ENCODE data around the gene CTSL. TPM values are rescaled to one million over a fixed set of nuclear protein-coding genes. Genes with fewer than 3 reads are reported as not detected.

Gene CTSL
- total and polyA plus RNA-seq, 11 donors, result 86.6 to 382 (median 130) TPM

DNA sequence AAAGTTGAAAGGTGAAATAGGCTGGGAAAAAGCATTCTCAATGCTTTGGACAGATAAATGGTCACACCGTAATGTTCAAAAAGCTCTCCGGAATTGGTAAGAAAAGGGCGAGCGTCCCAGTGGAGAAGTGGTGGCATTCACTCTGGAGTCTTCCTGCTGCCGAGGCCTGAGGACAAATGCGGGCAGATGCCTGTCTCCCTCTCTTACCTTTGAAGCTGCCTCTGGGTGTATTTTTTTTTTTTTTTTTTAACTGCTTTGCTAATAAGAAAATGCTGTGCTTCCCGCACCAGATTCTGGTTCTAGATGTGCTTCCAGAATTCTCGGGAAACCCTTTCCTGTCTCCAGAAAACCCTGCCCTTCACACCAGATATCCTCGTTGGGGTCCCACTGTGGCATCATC, 24.4 kb upstream of the CTSL start:
- Histone ChIP-seq H3K4me3 (no peak overlapping the region), H3K27ac (no peak overlapping the region), H3K27me3 (no peaks in the 10 kb centered on the region), H3K4me1 (no peaks in the 10 kb centered on the region), H3K36me3 (peaks cover 0 to 17% (median 0%) of the 10 kb centered on the region in 9 donors), H3K9me3 (no peaks in the 10 kb centered on the region)
- intact Hi-C loops (cut with DNase I), result loop anchor here in 1 of 10 donors (10.0 kb wide), 1 partner anchor 53 kb away; no protein-coding TSS in a partner anchor
- WGBS, 4 donors, result 86 to 89% (median 87%) methylated on average over 9 of the region's 9 CpGs
- TF ChIP-seq, protein P1, sequence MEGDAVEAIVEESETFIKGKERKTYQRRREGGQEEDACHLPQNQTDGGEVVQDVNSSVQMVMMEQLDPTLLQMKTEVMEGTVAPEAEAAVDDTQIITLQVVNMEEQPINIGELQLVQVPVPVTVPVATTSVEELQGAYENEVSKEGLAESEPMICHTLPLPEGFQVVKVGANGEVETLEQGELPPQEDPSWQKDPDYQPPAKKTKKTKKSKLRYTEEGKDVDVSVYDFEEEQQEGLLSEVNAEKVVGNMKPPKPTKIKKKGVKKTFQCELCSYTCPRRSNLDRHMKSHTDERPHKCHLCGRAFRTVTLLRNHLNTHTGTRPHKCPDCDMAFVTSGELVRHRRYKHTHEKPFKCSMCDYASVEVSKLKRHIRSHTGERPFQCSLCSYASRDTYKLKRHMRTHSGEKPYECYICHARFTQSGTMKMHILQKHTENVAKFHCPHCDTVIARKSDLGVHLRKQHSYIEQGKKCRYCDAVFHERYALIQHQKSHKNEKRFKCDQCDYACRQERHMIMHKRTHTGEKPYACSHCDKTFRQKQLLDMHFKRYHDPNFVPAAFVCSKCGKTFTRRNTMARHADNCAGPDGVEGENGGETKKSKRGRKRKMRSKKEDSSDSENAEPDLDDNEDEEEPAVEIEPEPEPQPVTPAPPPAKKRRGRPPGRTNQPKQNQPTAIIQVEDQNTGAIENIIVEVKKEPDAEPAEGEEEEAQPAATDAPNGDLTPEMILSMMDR (IDR thresholded peaks at IDR 0.05), result no peak
- TF ChIP-seq POLR2A (IDR thresholded peaks at IDR 0.05), result no peak
- no peak for ATAC-seq
- no peak for DNase-seq

DNA sequence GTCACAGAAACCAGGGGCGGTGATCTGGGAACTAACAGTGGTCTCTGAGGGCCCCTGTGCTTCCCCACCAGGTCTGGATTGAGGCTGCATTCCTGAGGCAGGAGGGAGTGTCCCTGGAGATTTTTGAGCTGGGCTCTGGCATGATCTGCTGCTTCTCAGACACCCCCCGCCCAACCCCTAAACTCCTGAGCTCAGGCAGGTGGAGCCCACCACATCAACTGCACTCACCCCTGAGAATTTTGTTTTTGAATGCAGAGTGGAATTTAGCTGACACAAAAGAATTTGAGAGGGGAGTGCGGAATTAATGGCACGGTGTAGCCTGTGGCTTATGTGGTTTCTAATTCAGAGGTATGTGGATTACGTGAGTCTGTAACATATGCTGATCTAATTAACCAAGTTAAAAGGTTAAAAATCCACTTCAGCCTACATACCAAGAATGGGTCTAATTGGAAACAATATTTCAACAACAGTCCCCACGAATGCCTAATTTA, 23.9 kb upstream of the CTSL start:
- Histone ChIP-seq H3K9me3 (no peaks in the 10 kb centered on the region), H3K27ac (no peak overlapping the region), H3K36me3 (peaks cover 0 to 22% (median 0%) of the 10 kb centered on the region in 9 donors), H3K4me1 (no peaks in the 10 kb centered on the region), H3K27me3 (no peaks in the 10 kb centered on the region), H3K4me3 (no peak overlapping the region)
- 79 to 84% (median 82%) methylated on average over 6 of the region's 6 CpGs for WGBS, 4 donors
- no peak for TF ChIP-seq POLR2A (IDR thresholded peaks at IDR 0.05)
- TF ChIP-seq, protein P1 (IDR thresholded peaks at IDR 0.05), result no peak
- no peak for ATAC-seq
- intact Hi-C loops (cut with DNase I), result loop anchor here in 1 of 10 donors (10.0 kb wide), 1 partner anchor 53 kb away; no protein-coding TSS in a partner anchor
- DNase-seq, result no peak

DNA sequence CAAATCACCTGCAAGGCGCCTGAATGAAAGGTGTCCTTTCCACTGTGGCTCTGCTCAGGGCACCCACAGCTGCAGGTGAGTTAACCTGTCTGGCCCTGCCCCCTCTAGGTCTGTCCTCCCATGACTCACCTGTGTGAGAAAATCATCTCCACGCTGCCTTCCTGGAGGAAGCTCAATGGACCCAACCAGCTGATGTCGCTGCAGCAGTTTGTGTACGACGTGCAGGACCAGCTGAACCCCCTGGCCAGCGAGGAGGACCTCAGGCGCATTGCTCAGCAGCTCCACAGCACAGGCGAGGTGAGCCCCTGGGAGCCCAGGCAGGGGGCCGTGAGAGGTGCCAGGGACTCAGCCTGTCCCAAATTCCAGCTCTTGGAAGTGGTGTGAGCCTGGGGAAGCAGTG, 23.0 kb upstream of the CTSL start:
- intact Hi-C loops (cut with DNase I), result loop anchor here in 1 of 10 donors (10.0 kb wide), 1 partner anchor 52 kb away; no protein-coding TSS in a partner anchor
- peaks cover 0 to 24% (median 0%) of the 10 kb centered on the region in 9 donors for H3K36me3 ChIP-seq

DNA sequence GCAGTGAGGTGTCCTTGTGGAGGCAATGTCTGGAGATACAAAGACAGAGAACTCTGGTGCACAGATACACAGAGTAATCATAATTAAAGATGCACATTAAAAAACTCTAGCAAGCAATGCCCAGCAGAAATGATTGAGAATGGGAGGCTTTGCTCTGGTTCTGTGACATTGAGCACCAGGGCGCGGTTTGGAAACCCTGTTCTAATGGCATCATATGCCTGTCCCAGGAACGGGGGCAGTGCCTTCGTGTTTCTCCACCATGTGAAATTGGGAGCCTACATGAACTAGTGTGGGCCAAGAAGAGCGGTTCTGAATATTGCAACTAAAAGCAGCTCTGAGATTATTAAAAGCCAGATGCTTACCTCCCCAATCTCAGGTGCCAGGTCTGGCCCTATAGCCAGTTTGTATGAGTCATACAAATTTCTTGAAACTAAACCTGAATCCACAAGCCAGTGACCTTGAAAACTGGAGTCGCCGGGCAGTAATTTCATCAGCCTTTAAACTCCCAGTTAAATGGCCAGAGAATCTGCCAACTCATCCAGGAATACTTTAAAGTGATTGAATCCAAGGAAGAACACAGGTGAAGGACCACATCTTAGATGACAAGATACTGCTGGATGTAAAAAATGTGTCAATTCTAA, 22.2 kb upstream of the CTSL start:
- DNase-seq (no peak), ATAC-seq (no peak)
- Histone ChIP-seq H3K4me3 (no peak overlapping the region), H3K4me1 (peaks cover 0 to 12% (median 0%) of the 10 kb centered on the region in 12 donors), H3K9me3 (no peaks in the 10 kb centered on the region), H3K36me3 (peaks cover 0 to 24% (median 0%) of the 10 kb centered on the region in 9 donors), H3K27ac (no peak overlapping the region), H3K27me3 (no peaks in the 10 kb centered on the region)
- TF ChIP-seq POLR2A (IDR thresholded peaks at IDR 0.05), result no peak
- TF ChIP-seq, protein P1 (IDR thresholded peaks at IDR 0.05), result no peak
- 91 to 96% (median 93%) methylated on average over 7 of the region's 7 CpGs for WGBS, 4 donors
- intact Hi-C loops (cut with DNase I), result loop anchor here in 1 of 10 donors (10.0 kb wide), 1 partner anchor 51 kb away; no protein-coding TSS in a partner anchor

More for the DNA sequence above, 23.0 kb upstream of the CTSL start:
- H3K4me3 ChIP-seq, result no peak overlapping the region
- no peak overlapping the region for H3K27ac ChIP-seq
- peaks cover 0 to 4% (median 0%) of the 10 kb centered on the region in 12 donors for H3K4me1 ChIP-seq
- ATAC-seq, result peak in 1 of 4 donors; percentile 41
- DNase-seq, result no peak
- WGBS, 4 donors, result 93 to 96% (median 96%) methylated on average over 4 to 9 of the region's 9 CpGs
- H3K27me3 ChIP-seq, result no peaks in the 10 kb centered on the region
- TF ChIP-seq, protein P1 (IDR thresholded peaks at IDR 0.05), result no peak
- no peaks in the 10 kb centered on the region for H3K9me3 ChIP-seq

Measured in heart left ventricle (tissue), 16 donors.